Panc1 (cell line): Measurements from ENCODE around the gene CFAP20DC.

Source experiments
- POLR2AphosphoS5 ChIP-seq: IDR thresholded peaks from 2 replicates; pipeline ENCODE4 v1.6.1; 2012; ENCODE audit warnings: mild to moderate bottlenecking, low read depth, low read length, moderate library complexity
- SIN3A ChIP-seq: IDR thresholded peaks from 2 replicates; pipeline ENCODE4 v1.6.1; 2012; ENCODE audit warnings: low read depth, mild to moderate bottlenecking, low read length, moderate library complexity, borderline replicate concordance; ENCODE audit not compliant: insufficient read depth
- TCF7L2 ChIP-seq: IDR thresholded peaks from 2 replicates; pipeline ENCODE4 v1.6.1; 2011; ENCODE audit warnings: mild to moderate bottlenecking, low read depth, low read length, inconsistent platforms
- TF ChIP-seq, protein P1 (sequence below): fragments of 450-650 bp; IDR thresholded peaks from 2 replicates; pipeline ENCODE4 v1.5.1; 2017; ENCODE audit warnings: mild to moderate bottlenecking
- TF ChIP-seq, protein P2 (sequence below), 2 experiments: IDR thresholded peaks; 2 replicates each; pipeline ENCODE4 v1.6.1; 2011 to 2012; ENCODE audit warnings: low read depth in 2 of 2, control low read depth in 1 of 2, low read length in 1 of 2, mild to moderate bottlenecking in 1 of 2, moderate library complexity in 1 of 2; ENCODE audit not compliant: insufficient read depth in 1 of 2

DNA sequence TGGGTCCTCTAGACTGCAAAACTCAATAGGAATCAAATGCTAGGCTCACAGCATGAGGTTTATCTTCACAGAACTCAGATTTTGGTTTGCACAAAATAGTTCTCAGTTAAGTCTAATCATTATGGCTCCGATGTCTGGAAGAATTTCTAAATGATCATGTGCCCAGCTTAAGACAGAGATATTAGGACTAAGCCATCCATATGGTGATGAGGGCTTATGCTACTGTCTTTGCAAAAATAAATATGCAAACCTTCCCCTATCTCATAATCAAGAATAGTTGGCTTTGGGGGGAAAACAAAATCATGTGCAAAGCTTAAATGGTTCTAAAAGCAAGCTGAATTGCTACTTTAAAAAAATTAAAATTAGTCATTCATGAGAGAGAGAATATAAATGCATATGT lies 96.5 kb downstream of the CFAP20DC start:
- TF ChIP-seq, protein P1, sequence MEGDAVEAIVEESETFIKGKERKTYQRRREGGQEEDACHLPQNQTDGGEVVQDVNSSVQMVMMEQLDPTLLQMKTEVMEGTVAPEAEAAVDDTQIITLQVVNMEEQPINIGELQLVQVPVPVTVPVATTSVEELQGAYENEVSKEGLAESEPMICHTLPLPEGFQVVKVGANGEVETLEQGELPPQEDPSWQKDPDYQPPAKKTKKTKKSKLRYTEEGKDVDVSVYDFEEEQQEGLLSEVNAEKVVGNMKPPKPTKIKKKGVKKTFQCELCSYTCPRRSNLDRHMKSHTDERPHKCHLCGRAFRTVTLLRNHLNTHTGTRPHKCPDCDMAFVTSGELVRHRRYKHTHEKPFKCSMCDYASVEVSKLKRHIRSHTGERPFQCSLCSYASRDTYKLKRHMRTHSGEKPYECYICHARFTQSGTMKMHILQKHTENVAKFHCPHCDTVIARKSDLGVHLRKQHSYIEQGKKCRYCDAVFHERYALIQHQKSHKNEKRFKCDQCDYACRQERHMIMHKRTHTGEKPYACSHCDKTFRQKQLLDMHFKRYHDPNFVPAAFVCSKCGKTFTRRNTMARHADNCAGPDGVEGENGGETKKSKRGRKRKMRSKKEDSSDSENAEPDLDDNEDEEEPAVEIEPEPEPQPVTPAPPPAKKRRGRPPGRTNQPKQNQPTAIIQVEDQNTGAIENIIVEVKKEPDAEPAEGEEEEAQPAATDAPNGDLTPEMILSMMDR, result no peak
- no peak for TF ChIP-seq POLR2AphosphoS5
- TF ChIP-seq, protein P2, sequence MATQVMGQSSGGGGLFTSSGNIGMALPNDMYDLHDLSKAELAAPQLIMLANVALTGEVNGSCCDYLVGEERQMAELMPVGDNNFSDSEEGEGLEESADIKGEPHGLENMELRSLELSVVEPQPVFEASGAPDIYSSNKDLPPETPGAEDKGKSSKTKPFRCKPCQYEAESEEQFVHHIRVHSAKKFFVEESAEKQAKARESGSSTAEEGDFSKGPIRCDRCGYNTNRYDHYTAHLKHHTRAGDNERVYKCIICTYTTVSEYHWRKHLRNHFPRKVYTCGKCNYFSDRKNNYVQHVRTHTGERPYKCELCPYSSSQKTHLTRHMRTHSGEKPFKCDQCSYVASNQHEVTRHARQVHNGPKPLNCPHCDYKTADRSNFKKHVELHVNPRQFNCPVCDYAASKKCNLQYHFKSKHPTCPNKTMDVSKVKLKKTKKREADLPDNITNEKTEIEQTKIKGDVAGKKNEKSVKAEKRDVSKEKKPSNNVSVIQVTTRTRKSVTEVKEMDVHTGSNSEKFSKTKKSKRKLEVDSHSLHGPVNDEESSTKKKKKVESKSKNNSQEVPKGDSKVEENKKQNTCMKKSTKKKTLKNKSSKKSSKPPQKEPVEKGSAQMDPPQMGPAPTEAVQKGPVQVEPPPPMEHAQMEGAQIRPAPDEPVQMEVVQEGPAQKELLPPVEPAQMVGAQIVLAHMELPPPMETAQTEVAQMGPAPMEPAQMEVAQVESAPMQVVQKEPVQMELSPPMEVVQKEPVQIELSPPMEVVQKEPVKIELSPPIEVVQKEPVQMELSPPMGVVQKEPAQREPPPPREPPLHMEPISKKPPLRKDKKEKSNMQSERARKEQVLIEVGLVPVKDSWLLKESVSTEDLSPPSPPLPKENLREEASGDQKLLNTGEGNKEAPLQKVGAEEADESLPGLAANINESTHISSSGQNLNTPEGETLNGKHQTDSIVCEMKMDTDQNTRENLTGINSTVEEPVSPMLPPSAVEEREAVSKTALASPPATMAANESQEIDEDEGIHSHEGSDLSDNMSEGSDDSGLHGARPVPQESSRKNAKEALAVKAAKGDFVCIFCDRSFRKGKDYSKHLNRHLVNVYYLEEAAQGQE (IDR thresholded peaks at IDR 0.05; ENCODE audit: insufficient read depth in 1 of 2, low read depth in 2 of 2, low read length in 1 of 2), result no peak
- no peak for TF ChIP-seq TCF7L2
- TF ChIP-seq SIN3A, result no peak
